HCEC 1CT (cell line): Measurements from ENCODE around the gene GPM6B.

Experiments used
- DNase-seq: peaks from one replicate; pipeline ENCODE4 v3.0.0-alpha.2; 2017

Gene GPM6B

GRCh38 chrX:13821738-13822137, 4.8 kb upstream of the GPM6B start:
- no peak for DNase-seq

- no peak for DNase-seq
Observed at GRCh38 chrX:13816176-13816575, 717 bp downstream of the GPM6B start.

- no peak for DNase-seq
Observed at GRCh38 chrX:13815664-13816063, 1.2 kb downstream of the GPM6B start.

- no peak for DNase-seq
Observed at GRCh38 chrX:13808865-13809264, 8.0 kb downstream of the GPM6B start.

- DNase-seq = no peak
Observed at GRCh38 chrX:13808293-13808692, 8.6 kb downstream of the GPM6B start.

GRCh38 chrX:13805241-13805640, 11.7 kb downstream of the GPM6B start:
- no peak for DNase-seq

GRCh38 chrX:13803116-13803515, 13.8 kb downstream of the GPM6B start:
- DNase-seq = no peak

GRCh38 chrX:13798184-13798583, 18.7 kb downstream of the GPM6B start:
- no peak for DNase-seq

- no peak for DNase-seq
Observed at GRCh38 chrX:13797512-13797911, 19.4 kb downstream of the GPM6B start.

GRCh38 chrX:13794417-13794816, 22.5 kb downstream of the GPM6B start:
- DNase-seq = no peak

- no peak for DNase-seq
Observed at GRCh38 chrX:13793897-13794296, 23.0 kb downstream of the GPM6B start.

GRCh38 chrX:13791559-13791958, 25.3 kb downstream of the GPM6B start:
- no peak for DNase-seq

- DNase-seq = no peak
Observed at GRCh38 chrX:13791145-13791544, 25.7 kb downstream of the GPM6B start.

- DNase-seq = no peak
Observed at GRCh38 chrX:13790206-13791131, 26.4 kb downstream of the GPM6B start.

GRCh38 chrX:13786048-13786447, 30.8 kb downstream of the GPM6B start:
- DNase-seq = no peak

- DNase-seq = no peak
Observed at GRCh38 chrX:13780868-13781427, 35.9 kb downstream of the GPM6B start.

GRCh38 chrX:13778916-13779315, 38.0 kb downstream of the GPM6B start:
- DNase-seq = peak; percentile 52

GRCh38 chrX:13776387-13776786, 40.5 kb downstream of the GPM6B start:
- no peak for DNase-seq

- DNase-seq = no peak
Observed at GRCh38 chrX:13775837-13776236, 41.1 kb downstream of the GPM6B start.

GRCh38 chrX:13774696-13775095, 42.2 kb downstream of the GPM6B start:
- no peak for DNase-seq

GRCh38 chrX:13770013-13770535, 46.8 kb downstream of the GPM6B start:
- DNase-seq = no peak

GRCh38 chrX:13768939-13769338, 48.0 kb downstream of the GPM6B start:
- DNase-seq = no peak

GRCh38 chrX:13764765-13765164, 52.1 kb downstream of the GPM6B start:
- no peak for DNase-seq

- DNase-seq = no peak
Observed at GRCh38 chrX:13764281-13764680, 52.6 kb downstream of the GPM6B start.
